Astrocyte of the spinal cord (primary cell): ENCODE data around the gene RND2.

ENCODE experiments used
- DNase-seq: peaks from one replicate; pipeline ENCODE4 v3.0.0; 2011; ENCODE audit warnings: low read depth, low spot score
- H3K4me3 ChIP-seq: 2 replicates; pipeline ENCODE4 v1.5.1; 2011; ENCODE audit warnings: low read depth, mild to moderate bottlenecking, low read length, moderate library complexity
- CTCF ChIP-seq: IDR thresholded peaks from 2 replicates; pipeline ENCODE4 v1.5.1; 2012; ENCODE audit warnings: low read depth, mild to moderate bottlenecking, low read length, inconsistent platforms
- in situ Hi-C: cut with HindIII; loops from 2 replicates; pipeline ENCODE4 v1.10.0; 2017; ENCODE audit warnings: low sequenced_read_pairs

Gene RND2

GRCh38 chr17:43021741-43022512 lies 3.1 kb upstream of the RND2 start, which contains the start of gene VAT1:
TSS of gene VAT1 (minus strand) at chr17:43022385. CDS start at chr17:43022322, 63 bp downstream.
- H3K4me3 ChIP-seq, result peak within 1 kb of the TSS; percentile 94
- in situ Hi-C loops, result no loop called here
- DNase-seq, result peak; percentile 77
- TF ChIP-seq CTCF, result no peak

- no peak for DNase-seq
- H3K4me3 ChIP-seq, result peak overlapping the region; percentile 48
- no peak for TF ChIP-seq CTCF
- in situ Hi-C loops, result no loop called here
Measured at GRCh38 chr17:43025290-43025657, 243 bp downstream of the RND2 start.

GRCh38 chr17:43025766-43026537 lies 921 bp downstream of the RND2 start:
- in situ Hi-C loops, result no loop called here
- H3K4me3 ChIP-seq, result peak overlapping the region; percentile 48
- no peak for TF ChIP-seq CTCF
- no peak for DNase-seq

- no peak overlapping the region for H3K4me3 ChIP-seq
- TF ChIP-seq CTCF, result no peak
- in situ Hi-C loops, result no loop called here
- no peak for DNase-seq
Measured at GRCh38 chr17:43026595-43026994, 1.6 kb downstream of the RND2 start.

- H3K4me3 ChIP-seq, result no peak overlapping the region
- no peak for TF ChIP-seq CTCF
- in situ Hi-C loops, result no loop called here
- no peak for DNase-seq
Measured at GRCh38 chr17:43027091-43028032, 2.3 kb downstream of the RND2 start.

- no peak overlapping the region for H3K4me3 ChIP-seq
- no peak for DNase-seq
- TF ChIP-seq CTCF, result no peak
- in situ Hi-C loops, result no loop called here
Measured at GRCh38 chr17:43028221-43028861, 3.3 kb downstream of the RND2 start.
